HG02970 (cell line): ENCODE results near the gene ZC3HAV1.
"Not testable (repeated sequence)": the region's sequence is repeated elsewhere in the genome, so short reads cannot be mapped to it uniquely, and the experiment has no call there.

Experiments used
- ATAC-seq: cut with Tn5 transposase; IDR thresholded peaks from one replicate; pipeline ENCODE4 v1.9.1; 2021; ENCODE audit warnings: mild to moderate bottlenecking, moderate library complexity, moderate number of reproducible peaks; ENCODE audit not compliant: unreplicated experiment, low FRiP score

Gene ZC3HAV1

DNA sequence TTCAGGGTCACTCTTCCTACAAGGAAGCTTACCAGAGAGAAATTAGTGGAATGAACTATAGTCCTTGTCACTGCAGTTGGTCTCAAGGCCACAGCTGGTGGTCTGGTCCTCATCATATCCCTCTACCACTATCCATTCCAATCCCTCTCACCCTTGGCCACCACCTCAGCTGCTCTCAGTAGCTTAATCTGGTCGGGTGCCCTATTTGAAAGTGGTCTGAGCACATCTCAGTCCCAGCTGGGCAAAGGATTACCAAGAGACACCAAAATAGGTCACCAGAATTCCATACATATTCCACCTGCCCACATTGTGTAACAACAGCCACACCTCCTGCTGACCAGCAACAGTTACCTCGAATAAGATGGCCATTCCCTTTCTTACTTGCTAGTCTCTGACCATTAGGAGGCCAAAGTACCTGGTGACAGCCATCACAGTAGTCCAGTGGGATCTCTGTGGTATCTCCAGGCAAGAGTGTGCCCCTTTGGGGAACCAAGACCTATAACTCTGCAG, 3.3 kb upstream of the ZC3HAV1 start:
- ATAC-seq: no peak

DNA sequence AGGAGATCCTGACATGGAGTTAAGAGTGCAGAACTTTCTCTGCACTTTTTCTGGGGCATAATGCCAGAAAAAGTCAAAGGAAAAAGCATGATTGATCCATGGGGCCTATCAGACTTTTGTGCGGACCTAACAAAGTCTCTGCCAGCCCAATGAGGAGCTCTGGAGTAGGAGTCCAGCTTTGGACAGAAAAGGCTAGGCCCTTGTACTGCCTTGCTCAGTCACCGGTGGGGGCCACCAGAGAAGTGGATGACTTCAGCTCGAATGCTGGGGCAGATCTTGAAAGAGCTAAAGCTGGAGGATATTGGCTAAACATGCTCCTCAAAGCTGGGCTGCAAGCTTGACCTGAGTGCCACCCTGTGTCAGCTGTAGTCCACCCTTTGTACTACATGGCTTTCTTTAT, 2.8 kb upstream of the ZC3HAV1 start:
- ATAC-seq: no peak

DNA sequence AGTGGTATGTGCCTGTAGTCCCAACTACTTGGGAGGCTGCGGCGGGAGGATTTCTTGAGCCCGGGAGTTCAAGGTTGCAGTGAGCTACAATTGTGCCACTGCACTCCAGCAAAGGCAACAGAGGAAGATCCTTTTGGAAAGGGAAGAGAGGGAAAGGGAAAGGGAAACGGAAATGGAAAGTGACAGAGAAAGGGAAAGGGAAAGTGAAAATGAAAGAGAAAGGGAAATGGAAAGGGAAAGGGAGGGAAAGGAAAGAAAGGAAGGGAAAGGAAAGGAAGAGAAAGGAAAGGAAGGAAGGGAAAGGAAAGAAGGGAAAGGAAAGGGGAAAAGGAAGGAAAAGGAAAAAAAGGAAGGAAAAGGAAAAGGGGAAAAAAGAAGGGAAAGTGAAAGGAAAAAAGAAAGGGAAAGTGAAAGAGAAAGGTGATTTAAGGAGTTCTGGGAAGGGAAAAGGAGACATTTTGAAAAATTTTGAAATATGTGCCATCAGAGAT, 2.3 kb upstream of the ZC3HAV1 start:
- no peak for ATAC-seq

DNA sequence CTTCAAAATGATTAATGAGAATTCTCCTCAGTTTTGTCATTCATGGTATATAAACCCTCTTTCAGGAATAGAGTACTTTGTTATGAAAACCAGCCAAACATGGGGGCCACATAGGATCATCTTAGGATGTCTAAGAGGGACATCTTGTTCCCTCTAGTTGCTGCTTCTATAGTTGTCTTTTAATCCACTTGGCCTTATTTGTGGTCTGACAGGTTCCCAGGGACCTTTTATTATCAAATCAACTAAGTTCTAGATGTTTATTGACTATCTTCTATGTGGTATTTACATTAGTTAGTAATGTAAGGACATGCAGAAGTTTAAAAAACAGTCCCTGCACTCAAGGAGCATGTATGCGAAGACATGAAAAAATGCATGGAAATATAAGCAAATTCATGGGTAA, 1.6 kb upstream of the ZC3HAV1 start:
- no peak for ATAC-seq

DNA sequence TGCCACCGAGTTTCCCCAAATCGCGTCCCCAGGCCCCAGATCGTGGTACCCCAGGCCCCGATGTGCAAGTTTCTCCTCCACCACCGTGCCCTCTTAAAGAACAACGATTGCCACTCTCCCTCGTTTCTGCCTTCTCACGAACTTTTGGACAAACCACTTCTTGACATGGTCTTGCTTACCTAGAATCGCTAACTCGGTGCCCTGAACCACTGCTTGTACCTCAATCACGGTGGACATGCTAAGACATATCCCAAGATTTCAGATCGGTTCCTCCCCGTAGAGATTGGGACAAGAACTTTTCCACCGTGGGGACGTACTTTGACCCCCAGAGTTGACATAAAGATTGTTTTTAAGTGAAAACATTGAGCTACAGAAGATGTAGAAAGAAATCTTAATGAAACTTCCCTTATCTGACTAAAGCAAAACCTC, 477 bp upstream of the ZC3HAV1 start:
- ATAC-seq: peak; percentile 2

DNA sequence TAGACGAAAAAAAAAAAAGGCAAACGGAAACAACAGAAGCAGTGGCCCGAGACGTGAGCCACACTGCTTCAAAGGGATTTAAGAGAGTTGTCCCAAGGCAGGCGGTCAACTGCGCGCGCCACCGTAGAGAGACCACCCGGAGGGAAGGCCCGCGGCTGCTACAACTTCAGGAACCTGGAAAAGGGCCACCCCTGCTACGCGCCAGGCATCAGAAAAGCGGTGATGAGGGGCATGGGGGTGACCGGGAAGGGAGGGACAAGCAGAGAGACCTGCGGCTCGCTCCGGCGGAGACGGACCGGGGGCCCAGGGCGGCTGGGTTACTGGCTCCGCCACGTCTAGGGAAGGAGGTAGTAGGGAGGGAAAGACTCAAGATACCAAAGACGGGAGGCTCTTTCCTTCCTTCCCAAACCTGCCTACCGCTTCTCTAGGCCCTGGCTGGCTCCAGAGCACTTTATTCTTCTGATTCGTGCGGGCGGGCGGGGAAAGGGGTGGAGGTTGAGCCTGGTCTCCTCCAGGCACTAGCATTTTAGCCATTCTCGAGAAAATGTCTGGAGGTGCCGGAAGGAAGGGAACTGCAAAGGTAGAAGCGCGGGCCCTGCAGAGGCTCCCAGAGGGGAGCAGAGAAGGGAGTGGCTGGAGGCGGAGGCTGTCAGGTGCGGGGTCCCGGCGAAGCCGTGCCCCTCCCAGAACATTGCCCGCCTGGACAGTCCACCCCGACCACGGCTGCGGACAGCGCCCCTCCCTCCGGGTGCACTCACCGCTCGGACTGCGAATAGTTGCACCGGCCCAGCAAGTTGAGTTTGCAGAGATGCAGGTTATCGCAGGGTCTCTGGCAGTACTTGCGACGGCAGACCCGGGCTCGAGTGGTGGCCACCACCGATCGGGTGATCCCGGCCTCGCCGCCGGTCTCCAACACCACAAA, 993 bp downstream of the ZC3HAV1 start:
- peak; percentile 13 for ATAC-seq

DNA sequence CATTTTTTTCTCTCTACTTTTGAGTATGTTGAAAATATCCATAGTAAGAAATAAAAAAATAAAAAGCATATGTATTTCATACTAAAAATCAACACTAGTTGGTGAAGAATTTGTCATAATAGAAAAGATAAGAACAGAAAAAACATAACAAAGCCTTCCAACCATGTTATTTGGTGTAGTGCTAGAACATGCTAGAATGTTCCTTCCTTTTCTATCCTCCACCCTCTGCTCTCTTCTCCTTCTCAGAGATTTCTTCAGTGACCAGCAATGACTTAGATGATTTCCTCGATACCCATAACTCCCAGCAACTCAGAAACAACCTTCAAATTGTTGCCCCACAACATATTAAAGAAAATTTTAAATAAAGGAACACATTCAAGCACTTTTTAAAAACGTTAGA, 2.6 kb downstream of the ZC3HAV1 start:
- ATAC-seq: no peak

DNA sequence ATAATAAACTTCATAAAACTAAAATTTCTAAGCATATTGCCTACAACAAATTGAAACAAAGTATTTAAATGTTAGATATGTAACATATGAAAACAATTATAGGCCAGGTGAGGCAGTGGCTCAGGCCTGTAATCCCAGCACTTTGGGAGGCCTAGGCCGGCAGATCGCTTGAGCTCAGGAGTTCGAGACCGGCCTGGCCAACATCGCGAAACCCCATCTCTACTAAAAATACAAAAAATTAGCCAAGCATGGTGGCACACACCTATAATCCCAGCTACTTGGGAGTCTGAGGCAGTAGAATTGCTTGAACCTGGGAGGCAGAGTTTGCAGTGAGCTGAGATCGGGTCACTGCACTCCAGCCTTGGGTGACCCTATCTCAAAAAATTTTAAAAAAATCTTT, 3.3 kb downstream of the ZC3HAV1 start:
- not testable (repeated sequence) for ATAC-seq

DNA sequence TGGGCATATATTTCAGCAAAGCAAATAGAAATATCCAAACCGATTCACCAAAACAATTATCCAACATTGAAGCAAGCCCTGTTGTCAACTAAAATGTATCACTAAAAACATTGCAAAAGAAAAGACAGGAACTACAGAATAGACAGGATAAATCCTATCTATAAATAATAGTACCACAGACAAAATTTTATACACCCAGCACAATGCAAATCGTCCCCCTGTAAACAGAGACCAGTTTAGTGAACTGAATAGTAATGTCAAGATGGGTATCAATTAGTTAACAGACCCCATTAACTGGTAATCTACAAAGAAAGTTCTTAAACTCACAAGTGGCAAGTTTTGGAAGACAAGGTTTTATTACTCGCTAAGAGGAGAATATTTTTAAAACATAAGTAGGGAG, 4.0 kb downstream of the ZC3HAV1 start:
- no peak for ATAC-seq

DNA sequence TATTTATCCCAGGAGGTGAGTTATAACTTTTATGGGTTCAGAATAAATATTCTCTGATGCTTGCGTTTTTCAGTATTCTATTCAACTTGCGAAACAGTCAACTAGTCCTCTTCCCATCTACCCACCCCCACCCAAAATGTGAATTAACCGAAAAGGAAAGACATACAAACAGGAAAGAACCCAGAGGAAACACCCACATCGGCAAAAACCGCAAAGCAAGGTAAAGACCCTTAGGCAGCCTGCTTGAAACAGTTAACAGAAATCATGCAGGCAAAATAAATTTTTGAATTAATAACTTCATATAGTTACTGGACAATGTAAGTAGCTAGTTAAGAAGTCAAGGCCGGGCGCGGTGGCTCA, 5.4 kb downstream of the ZC3HAV1 start:
- ATAC-seq: no peak

DNA sequence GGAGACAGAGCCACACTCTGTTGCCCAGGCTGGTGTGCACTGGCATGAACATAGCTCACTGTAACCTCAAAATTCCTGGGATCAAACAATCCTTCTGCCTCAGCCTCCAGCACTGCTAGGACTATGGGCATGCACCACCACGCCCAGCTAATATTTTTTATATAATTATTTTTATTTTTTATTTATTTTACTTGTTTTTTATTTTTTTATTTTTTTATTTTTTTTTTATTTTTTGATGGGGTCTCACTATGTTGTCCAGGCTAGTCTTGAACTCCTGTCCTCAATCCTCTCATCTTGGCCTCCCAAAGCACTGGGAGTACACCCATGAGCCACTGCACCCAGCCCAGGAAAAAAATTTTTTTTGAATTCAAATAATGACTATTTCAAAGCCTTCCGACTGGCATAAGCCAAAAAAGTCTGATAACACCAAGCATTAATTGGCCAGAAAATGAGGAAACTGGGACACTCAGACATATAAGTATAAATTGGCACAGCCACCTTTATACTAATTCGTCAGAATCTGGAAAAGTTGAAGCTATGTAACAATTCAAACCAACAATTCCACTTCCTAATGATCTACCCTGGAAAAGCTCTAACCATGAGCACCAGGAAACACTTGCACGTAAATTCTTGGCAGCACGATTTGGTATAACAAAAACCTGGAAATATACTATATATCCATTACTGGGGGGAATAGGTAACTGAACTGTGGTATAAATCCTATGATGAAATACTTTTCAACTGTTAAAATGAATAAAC, 6.3 kb downstream of the ZC3HAV1 start:
- ATAC-seq: no peak

DNA sequence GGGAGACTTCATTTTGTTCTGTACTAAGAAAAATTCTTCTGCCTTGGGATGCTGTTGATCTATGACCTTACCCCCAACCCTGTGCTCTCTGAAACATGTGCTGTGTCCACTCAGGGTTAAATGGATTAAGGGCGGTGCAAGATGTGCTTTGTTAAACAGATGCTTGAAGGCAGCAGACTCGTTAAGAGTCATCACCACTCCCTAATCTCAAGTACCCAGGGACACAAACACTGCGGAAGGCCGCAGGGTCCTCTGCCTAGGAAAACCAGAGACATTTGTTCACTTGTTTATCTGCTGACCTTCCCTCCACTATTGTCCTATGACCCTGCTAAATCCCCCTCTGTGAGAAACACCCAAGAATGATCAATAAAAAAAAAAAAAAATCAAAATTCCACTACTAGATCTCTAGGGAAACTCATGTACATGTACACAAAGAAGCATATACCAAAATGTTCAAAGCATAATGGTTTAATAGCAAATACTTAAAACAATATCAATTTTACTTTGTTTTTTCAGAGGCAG, 7.8 kb downstream of the ZC3HAV1 start:
- ATAC-seq: not testable (repeated sequence)

DNA sequence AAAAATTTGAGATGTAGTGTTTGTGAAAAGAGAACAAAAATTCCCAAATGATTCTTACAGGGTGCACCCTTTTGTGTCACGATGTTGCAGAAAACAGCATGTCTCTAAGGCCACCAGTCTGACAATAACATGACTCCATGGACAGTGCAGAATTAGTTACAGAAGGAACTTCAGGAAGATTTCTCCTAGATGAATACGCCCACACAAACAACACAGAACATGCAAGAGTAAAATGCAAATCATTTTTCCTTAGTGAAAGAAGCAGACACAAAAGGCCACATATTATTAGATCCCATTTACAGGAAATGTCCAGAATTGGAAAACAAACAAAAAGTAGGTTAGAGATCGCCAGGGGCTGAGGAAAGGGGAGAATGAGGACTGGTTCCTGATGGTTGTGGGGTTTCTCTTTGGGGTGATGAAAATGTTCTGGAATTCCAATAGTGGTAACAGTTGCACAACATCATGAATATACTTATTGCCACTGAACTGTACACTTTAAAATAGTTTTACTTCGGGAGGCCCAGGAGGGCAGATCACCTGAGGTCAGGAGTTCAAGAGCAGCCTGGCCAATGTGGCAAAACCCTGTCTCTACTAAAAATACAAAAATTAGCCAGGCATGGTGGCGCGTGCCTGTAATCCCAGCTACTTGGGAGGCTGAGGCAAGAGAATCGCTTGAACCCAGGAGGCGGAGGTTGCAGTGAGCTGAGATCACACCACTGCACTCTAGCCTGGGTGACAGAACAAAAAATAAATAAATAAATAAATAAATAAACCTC, 10.2 kb downstream of the ZC3HAV1 start:
- ATAC-seq: no peak

DNA sequence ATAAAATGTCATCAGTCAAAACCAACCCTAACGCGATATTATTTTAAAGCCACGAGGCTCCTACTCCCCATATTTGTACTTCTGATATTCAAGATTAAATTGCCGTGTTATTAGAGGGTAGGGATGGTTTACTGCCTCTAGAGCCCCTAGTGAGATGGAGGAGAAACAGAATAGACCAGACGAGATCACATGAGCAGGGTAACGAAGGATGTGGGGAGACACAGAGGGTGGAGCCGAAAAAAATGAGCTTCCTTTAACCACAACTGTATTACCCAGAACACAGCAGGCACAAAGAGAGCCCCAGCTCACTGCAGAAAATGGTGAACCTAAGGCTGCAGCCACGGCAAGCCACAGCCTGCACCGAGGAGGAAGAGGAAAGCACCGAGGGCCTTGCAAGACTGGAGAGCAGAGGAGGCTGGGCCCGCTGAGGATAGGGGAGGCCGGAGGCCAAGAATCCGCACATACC, 14.3 kb downstream of the ZC3HAV1 start:
- peak; percentile 96 for ATAC-seq

DNA sequence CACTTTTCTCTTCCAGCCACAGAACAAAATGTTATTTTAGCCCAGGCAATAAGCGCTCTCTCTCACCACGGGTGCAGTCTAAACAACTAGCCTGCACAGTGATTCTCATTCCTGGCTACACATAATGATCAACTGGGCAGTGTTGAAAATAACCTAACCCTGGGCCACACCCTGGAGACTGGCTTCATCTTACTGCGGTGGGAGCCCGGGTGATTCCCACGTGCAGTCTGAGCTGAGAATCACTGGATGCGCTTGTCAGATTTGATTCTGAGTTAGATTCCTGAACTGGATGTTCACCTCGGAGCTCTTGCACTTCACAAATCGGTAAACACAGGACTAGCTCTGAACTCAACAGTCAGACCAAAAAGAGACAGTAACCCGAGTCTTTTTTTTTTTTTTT, 14.9 kb downstream of the ZC3HAV1 start:
- peak; percentile 4 for ATAC-seq

DNA sequence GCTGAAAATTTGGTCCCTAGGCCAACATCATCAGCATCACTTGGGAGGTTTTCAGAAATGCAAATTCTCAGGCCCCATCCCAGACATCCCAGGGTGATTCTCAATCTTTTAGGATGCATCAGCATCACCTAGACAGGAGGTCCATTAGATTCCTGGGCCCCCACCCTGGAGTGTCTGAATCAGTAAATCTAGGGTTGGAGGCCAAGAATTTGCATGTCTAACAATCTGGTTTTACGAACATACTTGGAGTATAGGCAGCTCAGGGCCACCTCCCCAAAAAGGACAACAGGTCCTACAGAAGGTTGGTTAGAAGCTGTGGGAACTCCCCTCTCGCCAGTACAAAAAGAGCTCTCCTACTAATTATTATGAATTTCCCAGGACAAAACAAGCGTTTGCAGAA, 15.5 kb downstream of the ZC3HAV1 start:
- no peak for ATAC-seq

DNA sequence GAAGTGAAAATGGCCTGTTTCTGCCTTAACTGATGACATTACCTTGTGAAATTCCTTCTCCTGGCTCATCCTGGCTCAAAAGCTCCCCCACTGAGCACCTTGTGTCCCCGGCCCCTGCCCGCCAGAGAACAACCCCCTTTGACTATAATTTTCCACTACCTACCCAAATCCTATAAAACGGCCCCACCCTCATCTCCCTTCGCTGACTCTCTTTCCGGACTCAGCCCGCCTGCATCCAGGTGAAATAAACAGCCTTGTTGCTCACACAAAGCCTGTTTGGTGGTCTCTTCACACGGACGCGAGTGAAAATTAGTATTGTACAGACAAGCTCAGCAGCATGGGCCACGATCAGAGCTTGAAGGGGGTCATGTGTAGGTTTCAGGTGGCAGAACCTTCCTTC, 16.0 kb downstream of the ZC3HAV1 start:
- not testable (repeated sequence) for ATAC-seq

DNA sequence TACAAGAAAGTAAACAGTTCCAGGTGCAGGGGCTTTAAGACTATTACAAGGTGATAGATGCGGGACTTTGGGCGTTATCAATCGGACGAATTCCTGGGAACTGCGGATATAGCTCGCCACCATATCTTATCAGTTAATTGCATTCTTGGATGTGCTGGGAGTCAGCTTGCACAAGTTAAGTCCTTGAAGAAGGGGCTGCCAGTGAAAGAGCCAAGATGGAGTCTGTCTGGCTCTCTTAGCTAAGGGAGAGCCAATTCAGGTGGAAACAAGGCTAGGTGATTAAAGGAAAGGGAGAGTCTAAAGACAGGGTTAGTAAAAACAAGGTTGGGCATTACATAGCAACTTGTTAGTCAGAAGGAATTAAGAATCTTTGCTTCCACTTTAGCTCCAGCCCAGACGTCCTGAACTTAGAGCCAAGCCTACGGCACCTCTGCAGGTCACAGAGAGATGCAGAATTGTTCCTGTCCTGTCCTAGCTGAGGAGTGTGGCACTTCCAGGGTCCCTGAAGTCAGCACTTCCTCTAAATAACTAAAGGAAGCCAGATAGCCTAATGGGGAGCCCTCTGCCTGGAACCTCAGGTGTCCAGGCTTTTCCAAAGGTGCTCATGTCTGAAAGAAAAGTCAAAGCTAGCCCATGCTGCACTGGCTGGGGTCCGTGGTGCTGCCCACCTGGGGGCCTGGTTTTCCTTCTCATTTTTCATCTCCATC, 17.3 kb downstream of the ZC3HAV1 start:
- ATAC-seq: no peak

DNA sequence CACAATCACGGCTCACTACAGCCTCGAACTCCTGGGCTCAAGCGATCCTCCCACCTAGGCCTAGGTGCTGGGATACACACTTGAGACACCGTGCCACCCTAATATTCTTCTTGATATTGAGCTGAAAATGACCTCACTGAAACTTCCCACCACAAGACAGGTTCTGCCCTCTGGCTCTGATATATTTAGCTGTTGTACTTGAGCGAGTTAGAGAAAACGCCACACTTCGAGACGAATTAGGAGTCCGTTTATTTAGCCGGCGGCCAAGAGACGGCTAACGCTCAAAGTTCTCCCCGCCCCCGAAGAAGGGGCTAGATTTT, 17.9 kb downstream of the ZC3HAV1 start:
- no peak for ATAC-seq

DNA sequence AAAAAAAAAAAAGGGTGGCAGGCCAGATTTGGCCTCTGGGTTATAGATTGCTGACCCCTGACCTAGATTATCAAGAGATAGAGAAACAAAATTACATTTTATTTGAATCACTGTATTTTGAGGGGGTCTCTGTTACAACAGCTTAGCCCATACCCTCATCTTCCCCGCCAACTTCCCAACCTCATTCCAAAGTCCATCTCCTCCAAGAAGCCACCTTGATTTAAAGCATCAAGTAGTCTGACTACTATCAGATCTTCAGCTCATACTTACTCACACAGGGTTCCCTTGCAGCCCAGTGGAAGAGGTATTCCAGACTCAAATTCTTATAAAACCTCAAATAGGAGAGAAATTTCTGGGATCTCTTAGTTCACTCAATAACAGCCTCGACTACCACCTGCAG, 20.4 kb downstream of the ZC3HAV1 start:
- no peak for ATAC-seq
